ENCODE results near the gene LSM14A.
"Not testable (repeated sequence)": the region's sequence is repeated elsewhere in the genome, so short reads cannot be mapped to it uniquely, and the experiment has no call there.

Gene LSM14A

DNA sequence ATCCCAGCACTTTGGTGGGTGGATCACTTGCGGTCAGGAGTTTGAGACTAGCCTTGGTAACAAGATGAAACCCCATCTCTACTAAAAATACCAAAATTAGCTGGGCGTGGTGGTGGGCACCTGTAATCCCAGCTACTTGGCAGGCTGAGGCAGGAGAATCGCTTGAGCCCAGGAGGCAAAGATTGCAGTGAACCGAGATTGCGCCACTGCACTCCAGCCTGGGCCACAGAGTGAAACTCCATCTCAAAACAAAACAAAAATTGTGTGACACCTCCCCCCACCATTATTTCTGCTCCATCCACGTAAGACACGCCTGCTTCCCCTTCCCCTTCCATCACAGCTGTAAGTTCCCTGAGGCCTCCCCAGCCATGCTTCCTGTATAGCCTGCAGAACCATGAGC lies 13.3 kb upstream of the LSM14A start:
- DNase-seq (ENCODE audit: low spot score), result not testable (repeated sequence)

DNA sequence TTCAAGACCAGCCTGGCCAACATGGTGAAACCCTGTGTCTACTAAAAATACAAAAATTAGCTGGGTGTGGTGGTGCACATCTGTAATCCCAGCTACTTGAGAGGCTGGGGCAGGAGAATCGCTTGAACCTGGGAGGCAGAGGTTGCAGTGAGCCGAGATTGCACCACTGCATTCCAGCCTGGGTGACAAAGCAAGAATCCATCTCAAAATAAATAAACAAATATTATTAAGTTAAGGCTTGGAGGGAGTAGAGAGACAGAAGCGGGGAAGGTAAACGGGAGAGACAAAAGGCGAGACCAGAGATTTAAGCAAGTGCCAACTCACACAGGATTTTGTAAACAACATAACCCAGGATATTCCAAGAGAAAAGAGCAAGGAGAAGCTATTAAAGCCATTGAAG lies 12.8 kb upstream of the LSM14A start:
- not testable (repeated sequence) for DNase-seq (ENCODE audit: low spot score)

DNA sequence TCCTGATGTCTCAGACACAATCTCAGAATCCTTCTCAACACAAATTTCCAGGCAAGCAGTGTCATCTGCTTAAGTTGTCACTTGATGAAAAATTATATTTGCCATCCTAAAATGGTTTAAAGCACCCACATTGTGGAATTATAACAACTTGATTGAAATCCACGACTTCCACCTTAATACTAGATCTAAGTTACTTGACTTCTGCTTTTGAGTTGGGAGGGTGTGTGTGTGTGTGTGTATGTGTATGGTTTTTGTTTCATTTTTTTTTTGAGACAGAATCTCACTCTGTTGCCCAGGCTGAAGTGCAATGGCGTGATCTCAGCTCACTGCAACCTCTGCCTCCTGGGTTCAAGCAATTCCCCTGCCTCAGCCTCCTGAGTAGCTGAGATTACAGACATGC lies 10.4 kb upstream of the LSM14A start:
- not testable (repeated sequence) for DNase-seq (ENCODE audit: low spot score)

DNA sequence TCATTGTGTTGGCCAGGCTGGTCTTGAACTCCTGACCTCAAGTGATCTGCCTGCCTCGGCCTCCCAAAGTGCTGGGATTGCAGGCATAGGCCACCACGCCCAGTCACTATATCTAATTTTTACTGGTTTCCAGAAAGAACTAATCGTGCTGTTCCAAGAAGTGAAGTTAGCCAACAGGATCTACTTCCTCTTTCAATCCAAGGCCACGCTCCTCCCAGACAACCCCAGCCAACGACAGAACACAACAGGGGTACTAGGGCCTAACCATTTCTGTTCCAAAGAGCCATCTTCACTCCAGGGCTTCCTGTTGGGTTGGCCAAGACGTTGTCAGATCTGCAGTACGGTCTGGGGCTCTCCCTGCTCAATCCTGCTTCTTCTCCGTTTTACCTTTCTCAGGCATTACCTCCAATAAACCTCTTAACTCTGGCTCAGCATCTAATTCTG lies 7.0 kb upstream of the LSM14A start:
- DNase-seq (ENCODE audit: low spot score), result no peak

DNA sequence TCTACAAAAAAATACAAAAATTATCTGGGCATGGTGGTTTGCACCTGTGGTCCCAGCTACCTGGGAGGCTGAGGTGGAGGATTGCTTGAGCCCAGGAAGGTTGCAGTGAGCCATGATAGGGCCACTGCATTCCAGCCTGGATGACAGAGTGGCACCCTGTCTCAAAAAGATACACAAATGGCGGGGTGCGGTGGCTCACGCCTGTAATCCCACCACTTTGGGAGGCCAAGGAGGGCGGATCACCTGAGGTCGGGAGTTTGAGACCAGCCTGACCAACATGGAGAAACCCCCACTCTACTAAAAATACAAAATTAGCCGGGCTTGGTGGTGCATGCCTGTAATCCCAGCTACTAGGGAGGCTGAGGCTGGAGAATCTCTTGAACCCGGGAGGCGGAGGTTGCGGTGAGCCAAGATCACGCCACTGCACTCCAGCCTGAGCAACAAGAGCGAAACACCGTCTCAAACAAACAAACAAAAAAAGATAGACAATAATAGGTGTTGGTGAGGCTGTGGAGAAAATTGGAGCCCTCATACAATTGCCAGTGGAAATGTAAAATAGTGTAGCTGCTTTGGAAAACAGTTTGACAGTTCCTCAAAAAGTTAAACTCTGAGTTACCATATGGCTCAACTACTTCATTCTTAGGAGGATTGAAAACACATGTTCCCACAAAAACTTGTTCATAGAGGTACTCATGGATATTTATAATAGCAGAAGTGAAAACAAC lies 2.7 kb upstream of the LSM14A start:
- not testable (repeated sequence) for DNase-seq (ENCODE audit: low spot score)

DNA sequence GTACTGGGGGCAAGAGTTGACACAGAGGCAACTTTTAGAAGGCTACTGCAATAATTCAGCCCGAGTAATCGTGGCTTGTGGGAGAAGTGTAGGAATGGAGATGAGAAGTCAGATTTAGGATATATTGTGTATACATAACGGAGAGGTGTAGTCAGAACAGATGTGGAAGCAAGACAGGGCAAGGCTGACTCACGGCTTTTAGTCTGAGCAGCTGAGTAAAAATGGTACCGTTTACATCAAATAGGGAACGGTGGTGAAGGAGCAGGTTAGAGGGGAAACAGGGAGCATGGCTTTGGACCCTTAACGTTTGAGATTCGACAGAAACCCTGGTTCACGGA lies 796 bp upstream of the LSM14A start:
- peak; percentile 67 for DNase-seq (ENCODE audit: low spot score)

DNA sequence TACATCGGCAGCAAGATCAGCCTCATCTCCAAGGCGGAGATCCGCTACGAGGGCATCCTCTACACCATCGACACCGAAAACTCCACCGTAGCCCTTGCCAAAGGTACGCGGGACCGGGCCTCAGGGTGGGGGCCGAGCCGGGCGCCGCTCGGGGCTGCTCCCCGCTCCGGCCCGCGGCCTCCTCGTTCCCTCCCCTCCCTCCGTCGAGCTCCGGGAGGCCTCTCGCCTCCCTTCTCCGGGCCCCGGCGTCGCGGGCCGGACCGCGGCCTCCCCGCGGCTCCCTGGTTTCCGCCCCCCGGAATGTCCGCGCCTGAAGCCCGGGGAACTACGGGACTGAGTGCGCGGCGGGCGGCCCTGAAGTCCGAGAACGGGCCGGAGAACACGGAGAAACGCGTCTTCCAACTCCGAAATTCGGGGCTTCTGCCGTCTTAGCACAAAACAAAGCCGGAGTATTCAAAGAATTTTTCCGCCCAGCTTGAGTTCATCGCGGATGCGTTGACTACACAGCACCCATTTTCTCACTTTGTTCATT lies 423 bp downstream of the LSM14A start:
- peak; percentile 26 for DNase-seq (ENCODE audit: low spot score)

DNA sequence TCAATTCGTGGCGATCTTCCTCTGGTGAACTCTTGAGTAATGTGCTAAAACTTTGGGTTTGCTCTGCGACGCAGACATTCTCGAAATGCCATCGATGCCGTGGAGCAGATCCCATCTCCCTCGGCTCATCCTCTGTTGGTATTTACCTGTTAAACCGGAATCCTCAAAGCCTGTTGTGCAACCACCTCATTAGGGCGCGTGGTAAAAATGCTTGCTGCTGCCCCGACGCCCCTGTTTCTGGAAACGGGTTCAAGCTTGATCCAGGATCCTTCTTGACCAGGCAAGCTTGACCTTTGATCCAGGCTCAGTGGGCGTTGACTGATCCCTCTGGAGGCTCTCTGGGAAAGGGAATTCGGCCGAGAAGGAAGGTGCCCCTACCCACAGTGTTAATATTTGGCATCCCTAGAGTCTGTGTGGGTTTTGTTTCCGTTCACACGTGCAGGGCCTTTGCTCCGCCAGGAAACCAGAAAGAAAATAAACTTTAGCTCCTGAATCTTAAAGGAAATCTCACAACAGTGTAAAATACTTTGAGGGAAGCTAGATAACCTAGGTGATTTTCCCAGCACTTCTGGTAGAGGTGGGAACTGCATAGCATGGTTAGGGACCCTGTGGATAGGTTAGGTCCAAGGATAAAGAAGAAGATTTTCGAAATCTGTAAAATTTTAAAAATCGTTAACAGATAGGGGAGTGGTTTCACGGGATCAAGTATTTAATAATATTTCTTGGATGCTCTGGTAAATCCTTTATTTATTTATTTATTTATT lies 1.1 kb downstream of the LSM14A start:
- DNase-seq (ENCODE audit: low spot score), result peak; percentile 19

DNA sequence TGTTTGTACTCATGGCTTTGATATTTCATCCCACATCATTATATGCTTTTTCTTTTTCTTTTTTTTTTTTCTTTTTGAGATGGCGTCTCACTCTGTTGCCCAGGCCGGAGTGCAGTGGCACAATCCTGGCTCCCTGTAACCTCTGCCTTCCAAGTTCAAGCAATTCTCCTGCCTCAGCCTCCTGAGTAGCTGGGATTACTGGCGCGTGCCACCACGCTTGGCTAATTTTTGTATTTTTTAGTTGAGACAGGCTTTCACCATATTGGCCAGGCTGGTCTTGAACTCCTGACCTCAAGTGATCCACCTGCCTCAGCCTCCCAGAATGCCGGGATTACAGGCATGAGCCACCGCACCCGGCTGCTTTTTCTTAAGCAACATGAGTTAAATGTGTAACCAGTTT lies 2.9 kb downstream of the LSM14A start:
- not testable (repeated sequence) for DNase-seq (ENCODE audit: low spot score)

DNA sequence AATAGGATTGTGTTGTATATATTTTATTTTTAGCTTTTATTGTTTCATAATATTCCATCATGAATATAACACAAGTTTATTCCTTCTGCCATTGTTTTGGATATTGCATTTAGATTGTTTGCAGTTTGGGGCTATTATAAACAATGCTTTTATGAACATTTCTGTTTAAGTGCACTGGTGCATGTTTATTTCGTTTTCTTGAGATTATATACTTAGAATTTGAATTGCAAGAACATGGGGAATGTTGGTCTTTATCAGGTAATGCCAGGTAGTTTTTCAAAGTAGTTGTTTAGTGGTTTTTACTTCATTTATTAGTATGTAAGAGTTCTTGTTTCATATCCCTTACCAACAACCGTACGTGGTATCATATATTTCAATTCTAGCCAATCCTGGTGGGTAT lies 4.3 kb downstream of the LSM14A start:
- no peak for DNase-seq (ENCODE audit: low spot score)

DNA sequence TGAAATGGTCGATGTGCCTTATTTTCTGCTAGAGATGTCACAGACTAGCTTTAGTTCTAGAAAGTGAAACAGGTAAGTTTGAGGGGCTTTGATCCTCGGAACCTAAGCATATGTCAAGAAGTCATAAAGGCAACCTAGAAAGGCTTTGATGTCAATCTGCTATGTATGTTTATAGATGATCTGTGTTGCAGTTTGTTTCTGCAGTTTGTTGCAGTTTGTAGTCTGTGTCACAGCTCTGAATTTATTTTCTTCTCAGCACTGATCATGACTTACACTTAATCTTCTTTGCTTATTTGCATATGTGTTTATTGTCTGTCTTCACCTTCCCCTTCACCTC lies 5.9 kb downstream of the LSM14A start:
- no peak for DNase-seq (ENCODE audit: low spot score)

DNA sequence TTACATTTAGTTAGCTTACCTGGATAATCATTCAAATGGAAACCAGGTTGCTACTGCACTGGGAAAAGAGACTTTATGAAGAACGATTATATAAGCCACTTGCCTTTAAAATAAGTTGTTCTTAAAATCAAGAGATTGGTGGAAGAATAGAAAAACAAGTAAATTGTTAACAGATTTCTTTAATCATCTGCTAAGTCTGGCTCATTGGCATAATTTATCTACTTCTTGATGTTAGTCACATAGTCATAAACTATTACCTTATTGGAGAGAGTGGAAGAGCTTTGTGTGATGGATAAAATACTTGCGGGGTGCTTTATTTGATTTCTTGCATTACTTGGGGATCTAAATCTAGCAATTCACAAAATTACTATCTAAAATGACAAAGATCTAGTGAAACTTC lies 6.8 kb downstream of the LSM14A start:
- DNase-seq (ENCODE audit: low spot score), result no peak

DNA sequence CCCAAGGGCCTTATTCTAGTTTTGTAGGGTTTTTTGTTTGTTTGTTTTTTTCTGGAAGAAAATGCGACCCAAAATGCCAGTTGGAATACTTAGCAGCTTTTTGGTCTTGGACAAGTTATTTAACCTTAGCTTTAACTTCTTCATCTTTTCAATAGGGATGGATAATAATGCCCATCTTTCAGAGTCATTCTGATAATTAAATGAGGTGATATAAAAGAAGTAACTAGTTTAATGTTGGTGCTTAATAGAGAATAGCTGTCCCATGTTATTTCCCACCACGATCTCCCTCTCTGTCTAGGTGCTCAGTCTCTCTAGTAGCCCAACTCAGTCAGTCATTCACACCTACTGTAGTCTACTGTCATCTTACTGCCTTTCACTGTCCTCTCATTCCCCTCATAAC lies 8.0 kb downstream of the LSM14A start:
- no peak for DNase-seq (ENCODE audit: low spot score)

DNA sequence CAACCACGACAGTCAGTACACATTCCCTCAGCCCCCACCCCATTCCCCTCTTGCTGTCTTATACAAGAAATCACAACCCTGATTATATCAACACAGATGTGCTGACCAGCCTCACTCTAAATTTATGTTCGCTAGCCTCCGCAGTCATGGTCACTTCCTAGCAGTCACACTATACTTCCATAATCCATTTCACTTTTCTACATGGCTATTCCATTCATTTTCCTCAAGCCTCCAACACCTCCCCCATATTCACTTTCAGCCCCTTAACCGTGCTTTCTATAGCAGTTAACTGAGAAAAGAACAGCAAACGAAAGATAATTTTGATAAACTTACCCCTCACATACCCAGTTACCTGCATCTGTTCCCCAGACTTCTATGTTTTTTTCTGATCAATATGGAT lies 8.4 kb downstream of the LSM14A start:
- no peak for DNase-seq (ENCODE audit: low spot score)

DNA sequence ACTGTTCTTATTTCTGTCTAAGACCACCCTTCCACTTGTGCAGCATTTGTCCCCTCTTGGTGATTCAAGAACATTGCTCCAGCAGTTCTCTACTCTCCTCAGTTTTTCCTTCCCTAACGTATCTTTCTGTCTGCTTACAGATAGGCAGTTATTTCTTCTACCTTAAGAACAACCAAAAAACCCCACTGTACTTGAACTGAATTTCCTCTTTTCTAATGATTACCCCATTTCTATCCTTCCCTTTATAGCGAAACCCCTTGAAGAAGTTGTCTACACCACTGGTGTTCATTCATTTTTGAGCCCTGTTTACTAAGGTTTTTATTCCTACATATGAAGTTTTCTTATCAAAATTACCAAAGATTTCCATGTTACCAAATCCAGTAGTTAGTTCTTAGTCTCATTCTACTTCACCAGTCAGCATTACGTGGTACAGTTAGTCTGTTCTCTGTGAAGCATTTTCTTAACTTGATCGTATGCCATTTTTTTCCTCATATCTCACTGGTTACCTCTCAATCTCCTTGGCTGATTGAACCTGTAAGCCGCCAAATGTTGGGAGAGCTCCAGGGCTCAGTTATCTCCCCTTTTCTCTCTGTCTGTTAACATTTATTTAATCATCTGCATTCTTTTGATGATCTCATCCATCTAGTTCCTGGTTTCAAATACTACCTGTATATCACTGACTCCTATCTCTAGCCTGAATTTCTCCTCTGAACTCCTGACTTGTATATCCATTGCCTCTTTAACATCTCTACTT lies 9.0 kb downstream of the LSM14A start:
- DNase-seq (ENCODE audit: low spot score), result no peak

DNA sequence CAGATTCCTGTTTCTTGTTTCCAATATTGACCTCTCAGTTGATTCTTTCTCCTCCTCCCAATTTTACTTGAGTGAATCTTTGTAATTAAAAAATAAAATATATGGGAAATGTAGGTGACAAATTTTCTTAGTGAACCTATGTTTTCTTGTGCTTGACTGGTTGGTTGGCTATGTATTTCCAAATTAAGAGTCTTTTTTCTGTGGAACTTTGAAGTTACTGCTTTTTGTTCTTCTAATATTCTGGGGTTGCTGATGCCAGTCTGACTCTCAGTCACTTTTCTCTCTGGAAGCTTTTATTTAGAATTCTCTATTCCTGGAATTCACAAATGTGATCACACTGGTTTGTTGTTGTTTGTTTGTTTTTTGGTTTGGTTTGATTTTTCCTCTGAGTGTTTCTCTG lies 9.8 kb downstream of the LSM14A start:
- DNase-seq (ENCODE audit: low spot score), result no peak

DNA sequence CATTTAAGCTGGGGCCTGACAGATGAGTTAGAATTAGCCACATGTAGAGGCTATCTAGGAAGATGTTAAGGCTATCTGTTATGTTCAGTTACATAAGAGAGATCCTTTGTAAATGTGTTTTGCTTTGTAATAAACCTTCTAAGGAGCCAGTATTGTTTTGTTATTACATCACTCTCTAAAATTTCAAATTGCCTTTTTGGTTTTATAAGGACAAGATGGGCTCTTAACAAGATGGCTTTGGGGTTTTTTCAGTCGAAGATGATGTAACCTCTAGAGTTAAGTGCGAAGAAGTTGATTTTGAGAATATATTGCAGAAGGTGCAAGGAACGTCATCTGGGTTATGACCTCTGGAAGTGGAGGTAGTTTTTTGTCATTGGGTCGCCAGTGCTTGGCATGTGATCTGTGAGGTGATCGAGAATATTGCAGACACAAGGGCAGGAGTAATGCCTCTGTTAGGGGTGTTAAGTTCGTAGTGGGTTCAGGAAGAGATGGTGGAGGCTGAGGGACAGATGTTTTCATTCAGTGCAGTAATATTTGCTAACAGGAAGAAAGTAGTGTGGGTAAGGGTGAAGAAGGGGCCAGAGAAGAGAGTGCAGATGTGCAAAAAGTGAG lies 12.7 kb downstream of the LSM14A start:
- DNase-seq (ENCODE audit: low spot score), result peak; percentile 27

DNA sequence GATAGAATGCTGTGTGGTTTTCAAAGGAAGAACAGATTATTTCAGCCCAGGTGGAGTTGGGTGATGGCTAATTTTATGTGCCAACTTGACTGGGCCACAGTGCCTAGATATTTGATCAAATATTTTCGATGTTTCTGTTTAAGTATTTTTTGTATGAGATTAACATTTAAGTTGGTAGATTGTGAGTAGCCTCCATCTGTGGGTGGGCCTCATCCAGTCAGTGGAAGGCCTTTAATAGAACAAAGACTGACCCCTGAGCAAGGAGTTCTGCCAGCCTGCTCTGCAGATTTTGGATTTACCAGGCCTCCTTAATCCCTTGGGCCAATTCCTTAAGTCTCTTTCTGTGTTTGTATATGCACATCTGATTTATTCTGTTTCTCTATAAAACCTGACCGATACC lies 13.9 kb downstream of the LSM14A start:
- no peak for DNase-seq (ENCODE audit: low spot score)

DNA sequence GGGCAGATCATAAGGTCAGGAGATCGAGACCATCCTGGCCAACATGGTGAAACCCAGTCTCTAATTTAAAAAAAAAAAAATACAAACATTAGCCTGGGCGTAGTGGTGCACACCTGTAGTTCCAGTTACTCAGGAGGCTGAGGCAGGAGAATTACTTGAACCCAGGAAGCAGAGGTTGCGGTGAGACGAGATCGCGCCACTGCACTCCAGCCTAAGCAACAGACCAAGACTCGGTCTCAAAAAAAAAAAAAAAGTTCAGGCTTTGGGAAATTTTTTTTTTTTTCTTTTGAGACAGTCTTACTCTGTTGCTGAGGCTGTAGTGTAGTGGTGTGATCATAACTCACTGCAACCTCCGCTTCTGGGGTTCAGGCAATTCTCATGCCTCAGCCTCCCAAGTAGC lies 14.7 kb downstream of the LSM14A start:
- no peak for DNase-seq (ENCODE audit: low spot score)

DNA sequence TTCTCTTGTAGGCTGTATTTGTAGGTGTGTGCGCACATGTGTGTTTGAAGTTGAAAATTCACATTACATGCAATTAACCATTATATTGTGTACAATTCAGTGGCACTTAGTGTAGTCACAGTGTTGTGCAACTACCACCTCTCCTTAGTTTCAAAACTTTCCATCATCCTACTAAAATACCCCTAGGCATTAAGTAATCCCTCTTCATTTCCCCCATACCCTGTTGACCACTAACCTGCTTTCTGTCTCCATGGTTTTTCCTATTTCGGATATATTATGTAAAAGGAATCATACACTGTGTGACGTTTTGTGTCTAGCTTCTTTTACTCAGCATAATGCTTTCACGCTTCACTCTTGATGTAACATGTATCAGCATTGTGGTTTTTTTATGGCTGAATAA lies 16.1 kb downstream of the LSM14A start:
- DNase-seq (ENCODE audit: low spot score), result no peak

DNA sequence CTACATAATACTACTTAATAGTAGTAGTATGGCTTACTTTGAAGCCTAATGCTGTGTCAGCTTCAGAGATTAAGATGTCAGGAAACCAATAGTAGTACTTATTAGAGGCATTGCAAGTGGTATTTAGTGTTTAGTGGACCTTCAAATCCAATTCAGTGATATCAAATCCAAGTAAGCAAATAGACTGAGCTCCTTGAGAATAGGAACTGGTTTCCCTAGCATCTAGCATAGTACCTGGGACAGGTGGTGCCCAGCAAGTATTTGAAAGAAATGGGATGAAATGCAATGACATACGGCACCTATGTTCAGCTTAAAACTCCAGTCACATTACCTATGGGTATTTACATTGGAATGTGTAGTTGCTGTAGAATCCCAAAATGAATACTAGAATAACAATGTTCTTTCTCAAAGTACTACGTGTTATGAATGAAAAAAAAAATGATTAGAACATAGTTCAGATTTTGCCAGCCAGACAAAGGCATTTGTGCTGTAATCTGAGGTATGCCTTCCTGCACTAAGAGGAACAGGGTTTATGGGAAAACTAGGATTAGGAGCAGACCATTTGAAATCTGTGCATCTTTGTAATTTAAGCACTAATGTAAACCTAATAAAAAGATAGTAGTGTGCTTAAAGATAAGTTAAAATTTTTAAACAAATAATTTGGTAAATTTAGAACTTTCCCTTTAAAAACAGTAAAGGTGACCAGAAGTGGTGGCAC lies 17.1 kb downstream of the LSM14A start:
- no peak for DNase-seq (ENCODE audit: low spot score)

DNA sequence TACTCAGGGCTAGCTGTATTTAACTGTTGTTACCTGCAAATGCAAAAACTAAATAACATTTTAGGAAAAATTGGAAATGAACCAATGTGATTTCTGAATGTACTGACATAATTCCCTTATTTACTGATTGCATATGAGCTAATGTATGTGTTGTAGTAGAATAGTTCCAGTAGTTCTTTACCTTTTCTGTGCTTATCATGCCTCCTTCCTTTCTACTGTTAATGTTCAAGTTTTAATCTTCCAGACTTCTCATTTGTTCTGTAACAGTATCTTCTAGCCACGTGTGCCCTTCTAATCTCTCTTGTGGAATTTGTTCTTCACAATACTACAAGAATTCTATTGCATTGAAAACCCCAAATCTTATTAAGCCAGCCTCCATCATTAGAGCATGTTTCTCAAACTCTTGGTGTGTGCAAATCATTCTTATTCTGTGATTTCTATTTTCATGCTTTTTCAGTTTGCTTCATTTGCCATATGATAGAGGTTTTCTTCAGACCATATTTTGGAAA lies 17.7 kb downstream of the LSM14A start:
- DNase-seq (ENCODE audit: low spot score), result no peak

All from AG08395 (cell line).